ENCODE measurements around the gene HOXB3.

The HOXB3 gene

GRCh38 chr17:48603959-48604769 is 14.1 kb upstream of the HOXB3 start (continued):
- peak; percentile 26; the same call in 1 of the 2 replicates for TF ChIP-seq ZNF501 (tag by site-specific recombination; IDR thresholded peaks at IDR 0.05)
- TF ChIP-seq ZNF624 (tag by site-specific recombination; IDR thresholded peaks at IDR 0.05), result no peak
- TF ChIP-seq ZNF629 (tag by site-specific recombination; IDR thresholded peaks at IDR 0.05), result peak; percentile 43; the same call in 1 of the 2 replicates
- TF ChIP-seq, protein P1, sequence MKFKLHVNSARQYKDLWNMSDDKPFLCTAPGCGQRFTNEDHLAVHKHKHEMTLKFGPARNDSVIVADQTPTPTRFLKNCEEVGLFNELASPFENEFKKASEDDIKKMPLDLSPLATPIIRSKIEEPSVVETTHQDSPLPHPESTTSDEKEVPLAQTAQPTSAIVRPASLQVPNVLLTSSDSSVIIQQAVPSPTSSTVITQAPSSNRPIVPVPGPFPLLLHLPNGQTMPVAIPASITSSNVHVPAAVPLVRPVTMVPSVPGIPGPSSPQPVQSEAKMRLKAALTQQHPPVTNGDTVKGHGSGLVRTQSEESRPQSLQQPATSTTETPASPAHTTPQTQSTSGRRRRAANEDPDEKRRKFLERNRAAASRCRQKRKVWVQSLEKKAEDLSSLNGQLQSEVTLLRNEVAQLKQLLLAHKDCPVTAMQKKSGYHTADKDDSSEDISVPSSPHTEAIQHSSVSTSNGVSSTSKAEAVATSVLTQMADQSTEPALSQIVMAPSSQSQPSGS (tag by site-specific recombination; IDR thresholded peaks at IDR 0.05; ENCODE audit: low read depth), result no peak
- TF ChIP-seq, protein P2, sequence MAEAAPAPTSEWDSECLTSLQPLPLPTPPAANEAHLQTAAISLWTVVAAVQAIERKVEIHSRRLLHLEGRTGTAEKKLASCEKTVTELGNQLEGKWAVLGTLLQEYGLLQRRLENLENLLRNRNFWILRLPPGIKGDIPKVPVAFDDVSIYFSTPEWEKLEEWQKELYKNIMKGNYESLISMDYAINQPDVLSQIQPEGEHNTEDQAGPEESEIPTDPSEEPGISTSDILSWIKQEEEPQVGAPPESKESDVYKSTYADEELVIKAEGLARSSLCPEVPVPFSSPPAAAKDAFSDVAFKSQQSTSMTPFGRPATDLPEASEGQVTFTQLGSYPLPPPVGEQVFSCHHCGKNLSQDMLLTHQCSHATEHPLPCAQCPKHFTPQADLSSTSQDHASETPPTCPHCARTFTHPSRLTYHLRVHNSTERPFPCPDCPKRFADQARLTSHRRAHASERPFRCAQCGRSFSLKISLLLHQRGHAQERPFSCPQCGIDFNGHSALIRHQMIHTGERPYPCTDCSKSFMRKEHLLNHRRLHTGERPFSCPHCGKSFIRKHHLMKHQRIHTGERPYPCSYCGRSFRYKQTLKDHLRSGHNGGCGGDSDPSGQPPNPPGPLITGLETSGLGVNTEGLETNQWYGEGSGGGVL (tag by site-specific recombination; IDR thresholded peaks at IDR 0.05), result peak; percentile 82
- peak; percentile 49; the same call in 1 of the 2 replicates for TF ChIP-seq KLF16 (tag by site-specific recombination; IDR thresholded peaks at IDR 0.05)
- peak; percentile 42; the same call in 1 of the 2 replicates for TF ChIP-seq ZNF366 (tag by site-specific recombination; conservative IDR thresholded peaks at IDR 0.05)
- peak; percentile 67 for TF ChIP-seq SP2 (tag by site-specific recombination; IDR thresholded peaks at IDR 0.05)
- peak; percentile 73; the same call in 1 of the 2 replicates for TF ChIP-seq KLF8 (tag by site-specific recombination; IDR thresholded peaks at IDR 0.05)
- TF ChIP-seq ZNF394 (tag by site-specific recombination; IDR thresholded peaks at IDR 0.05; ENCODE audit: borderline replicate concordance), result peak; percentile 38; the same call in 1 of the 2 replicates

DNA sequence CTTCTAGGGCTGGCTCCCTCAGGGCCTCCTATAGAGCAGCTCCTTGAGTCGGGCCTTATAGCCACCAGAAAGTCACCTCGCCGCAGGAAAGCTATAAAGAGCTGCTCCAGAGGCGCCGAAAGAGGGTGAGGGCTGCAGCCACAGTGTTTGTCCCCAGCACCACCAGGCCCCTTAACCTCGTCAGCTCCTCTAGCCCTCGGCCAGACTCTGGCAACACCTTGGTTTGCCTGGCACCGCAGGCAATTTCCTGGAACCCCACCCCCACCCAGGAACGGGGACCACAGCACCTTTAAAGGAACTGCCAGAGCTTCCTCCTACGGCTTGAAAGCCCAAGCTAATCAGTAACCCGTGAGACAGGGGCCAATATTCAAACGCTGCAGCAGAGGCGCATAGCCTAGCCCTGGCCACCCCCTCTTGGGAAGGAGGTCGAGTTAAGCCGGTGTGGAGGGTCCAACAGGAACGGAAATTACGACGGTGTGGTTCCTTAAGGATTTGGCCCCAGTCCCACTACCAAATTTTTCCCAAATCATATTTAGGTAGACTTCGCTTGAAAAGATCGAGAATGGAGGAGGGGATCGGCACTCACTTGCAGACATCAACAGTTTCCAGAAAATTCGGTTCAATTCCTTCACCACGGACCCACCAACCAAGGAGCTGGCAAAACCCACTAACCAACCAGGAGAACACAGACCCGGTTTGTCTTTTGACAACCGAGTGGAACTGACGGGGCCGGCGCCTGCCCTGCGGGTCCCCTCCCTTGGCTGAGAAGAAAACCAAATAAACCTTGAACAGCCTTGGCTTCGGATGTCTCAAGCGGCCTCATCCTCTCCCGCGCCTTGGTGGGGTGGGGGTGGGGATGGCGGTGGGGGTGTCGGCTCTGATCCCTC is 11.7 kb upstream of the HOXB3 start:
- H3K4me1 ChIP-seq (ENCODE audit: control insufficient read depth, insufficient read depth, low read length), result peaks cover 41% of the 10 kb centered on the region
- H3K27ac ChIP-seq (ENCODE audit: extremely low read depth, low read depth, low read length), result peak overlapping the region; percentile 86
- CTCF ChIA-PET, result interaction anchor here (0.5 to 1.9 kb wide), 21 partner anchors 19 to 449 kb away, joined by 3 to 6 read pairs (median 4); no protein-coding TSS in a partner anchor
- POLR2A ChIA-PET, result interaction anchor here (0.6 to 1.9 kb wide), 4 partner anchors 8 to 30 kb away, joined by 3 to 8 read pairs (median 3); no protein-coding TSS in a partner anchor
- peaks cover 0 to 14% of the 10 kb centered on the region in 2 experiments; a peak in 1 of 3 replicates for H3K36me3 ChIP-seq (ENCODE audit: control insufficient read depth in 2 of 2, insufficient read depth in 1 of 2, low read length in 2 of 2)
- H3K4me3 ChIP-seq (ENCODE audit: low read depth, low read length), result 0 out of 2 replicates have a peak overlapping the region, but pooled peaks have one; percentile 5
- H3K9me3 ChIP-seq (ENCODE audit: control insufficient read depth, insufficient read depth, low read depth, low read length), result no peaks in the 10 kb centered on the region
- TF ChIP-seq ZNF335 (tag by site-specific recombination; conservative IDR thresholded peaks at IDR 0.05) (peak; percentile 84), GLIS2 (tag by site-specific recombination; IDR thresholded peaks at IDR 0.05) (0 out of 2 replicates have a peak, but pooled peaks have one; percentile 8), ZNF626 (tag by site-specific recombination; IDR thresholded peaks at IDR 0.05) (no peak), ZNF2 (tag by site-specific recombination; IDR thresholded peaks at IDR 0.05) (peak; percentile 36; the same call in 1 of the 2 replicates), ZBTB20 (tag by site-specific recombination; IDR thresholded peaks at IDR 0.05) (peak; percentile 42), ZBTB44 (tag by site-specific recombination; IDR thresholded peaks at IDR 0.05) (no peak), HIC1 (tag by site-specific recombination; IDR thresholded peaks at IDR 0.05) (peak; percentile 67; the same call in 1 of the 2 replicates), GLI2 (tag by site-specific recombination; IDR thresholded peaks at IDR 0.05; ENCODE audit: borderline replicate concordance, low read depth) (no peak), ZNF571 (tag by site-specific recombination; IDR thresholded peaks at IDR 0.05) (no peak), ZSCAN30 (tag by site-specific recombination; IDR thresholded peaks at IDR 0.05) (no peak), ZNF341 (tag by site-specific recombination; IDR thresholded peaks at IDR 0.05; ENCODE audit: low read depth) (peak; percentile 69; the same call in 1 of the 2 replicates)

All from HEK293 (cell line).